H1 (cell line): ENCODE data around the gene HIP1. TPM values are rescaled to one million over a fixed set of nuclear protein-coding genes. Genes with fewer than 3 reads are reported as not detected.
"Not testable (repeated sequence)": the region's sequence is repeated elsewhere in the genome, so short reads cannot be mapped to it uniquely, and the experiment has no call there.

Experiments used
- CTCF ChIA-PET: fragments of 300-600 bp; sonication (Branson Sonifier 250); formaldehyde crosslinking; loops from one replicate; lab custom pipeline; 2021; ENCODE audit not compliant: partially characterized antibody; lab: Charles Lee
- POLR2A ChIA-PET: fragments of 300-600 bp; sonication (Branson Sonifier 250); formaldehyde crosslinking; loops from one replicate; lab custom pipeline; 2021; ENCODE audit warnings: inconsistent platforms; ENCODE audit not compliant: partially characterized antibody; lab: Charles Lee
- DNase-seq, 2 experiments: peaks; one replicate each; pipeline versions ENCODE4 v3.0.0 to v3.0.0-alpha.2; 2010 to 2022; ENCODE audit warnings: low spot score in 2 of 2, low read depth in 1 of 2, mixed read lengths in 1 of 2
- FAIRE-seq: peaks from 2 replicates; lab custom pipeline; 2011; peaks lifted over from hg19 to GRCh38; lab: Jason Lieb, UNC
- H2AFZ ChIP-seq: 2 replicates; pipeline ENCODE4 v1.8.1; 2012; ENCODE audit warnings: low read length, inconsistent platforms
- H2AK5ac ChIP-seq: 2 replicates; pipeline ENCODE4 v1.6.1; 2013; ENCODE audit warnings: low read depth, low read length
- H2BK120ac ChIP-seq: replicated peaks from 2 replicates; pipeline ENCODE3; 2013; ENCODE audit warnings: low read depth, low read length, inconsistent platforms
- H2BK12ac ChIP-seq: 2 replicates; pipeline ENCODE4 v1.6.1; 2013; ENCODE audit warnings: low read depth, low read length
- H2BK15ac ChIP-seq: 2 replicates; pipeline ENCODE4 v1.6.1; 2013; ENCODE audit warnings: low read length
- H2BK20ac ChIP-seq: 2 replicates; pipeline ENCODE4 v1.6.1; 2013; ENCODE audit warnings: low read length
- H2BK5ac ChIP-seq: 2 replicates; pipeline ENCODE4 v1.6.1; 2013; ENCODE audit warnings: low read depth, low read length
- H3K14ac ChIP-seq: 2 replicates; pipeline ENCODE4 v1.6.1; 2013; ENCODE audit warnings: inconsistent platforms; ENCODE audit not compliant: insufficient read length
- H3K18ac ChIP-seq: 2 replicates; pipeline ENCODE4 v1.6.1; 2013; ENCODE audit warnings: low read length; ENCODE audit errors: extremely low read depth
- H3K23ac ChIP-seq: 2 replicates; pipeline ENCODE4 v1.6.1; 2013; ENCODE audit warnings: inconsistent platforms; ENCODE audit not compliant: insufficient read length
- H3K23me2 ChIP-seq: 2 replicates; pipeline ENCODE4 v1.6.1; 2013; ENCODE audit warnings: low read depth, low read length
- H3K27ac ChIP-seq: 2 replicates; pipeline ENCODE4 v1.6.1; 2011; ENCODE audit warnings: low read depth, low read length, inconsistent platforms
- H3K27me3 ChIP-seq, 4 experiments: replicated peaks in 1 of 4; 1 replicate in 1 of 4; 2 replicates in 3 of 4; pipeline versions ENCODE4 v1.6.1 to v1.8.1; 2011 to 2013; ENCODE audit warnings: low read length in 3 of 4, mild to moderate bottlenecking in 3 of 4, inconsistent platforms in 2 of 4, mixed read lengths in 2 of 4, moderate library complexity in 1 of 4; ENCODE audit not compliant: control insufficient read depth in 3 of 4, insufficient read depth in 3 of 4; ENCODE audit errors: extremely low read depth in 1 of 4
- H3K36me3 ChIP-seq, 4 experiments: 2 replicates each; pipeline versions ENCODE4 v1.6.1 to v1.8.1; 2011 to 2013; ENCODE audit warnings: mild to moderate bottlenecking in 4 of 4, low read length in 3 of 4, moderate library complexity in 2 of 4, control low read depth in 1 of 4, inconsistent platforms in 1 of 4; ENCODE audit not compliant: insufficient read depth in 4 of 4, control insufficient read depth in 2 of 4
- H3K4ac ChIP-seq: replicated peaks from 2 replicates; pipeline ENCODE3; 2013; ENCODE audit warnings: low read length, low read depth, mixed read lengths, inconsistent platforms; ENCODE audit not compliant: insufficient read length
- H3K4me1 ChIP-seq, 4 experiments: replicated peaks in 1 of 4; 1 replicate in 1 of 4; 2 replicates in 3 of 4; pipeline versions ENCODE4 v1.6.1 to v1.8.1; 2011 to 2013; ENCODE audit warnings: low read length in 3 of 4, inconsistent platforms in 2 of 4, mixed read lengths in 1 of 4; ENCODE audit not compliant: insufficient read depth in 4 of 4, control insufficient read depth in 3 of 4
- H3K4me2 ChIP-seq, 2 experiments: 2 replicates each; pipeline versions ENCODE4 v1.6.1 to v1.8.1; 2011 to 2013; ENCODE audit warnings: low read depth in 2 of 2, low read length in 2 of 2, control low read depth in 1 of 2, inconsistent platforms in 1 of 2, mild to moderate bottlenecking in 1 of 2; ENCODE audit not compliant: insufficient read depth in 1 of 2
- H3K4me3 ChIP-seq, 4 experiments: fragments of 200-600, 300-600 bp in 1 of 4; sonication (generic), shearing (Covaris generic), sonication (Bioruptor Twin) in 1 of 4; 2 replicates each; pipeline versions ENCODE4 v1.5.1 to v1.8.1; 2011 to 2016; ENCODE audit warnings: low read length in 4 of 4, low read depth in 3 of 4, control low read depth in 2 of 4, inconsistent platforms in 2 of 4, mild to moderate bottlenecking in 2 of 4, mixed read lengths in 1 of 4, moderate library complexity in 1 of 4; ENCODE audit not compliant: insufficient read depth in 2 of 4; ENCODE audit errors: extremely low read depth in 1 of 4
- H3K56ac ChIP-seq: replicated peaks from 2 replicates; pipeline ENCODE3; 2013; ENCODE audit warnings: low read depth, mild to moderate bottlenecking, mixed read lengths, low read length, inconsistent platforms; ENCODE audit not compliant: insufficient read length
- H3K79me1 ChIP-seq: 2 replicates; pipeline ENCODE4 v1.6.1; 2013; ENCODE audit warnings: low read depth, low read length, control low read depth
- H3K79me2 ChIP-seq, 2 experiments: 2 replicates each; pipeline versions ENCODE4 v1.6.1 to v1.8.1; 2012 to 2013; ENCODE audit warnings: low read length in 2 of 2, mild to moderate bottlenecking in 2 of 2, inconsistent platforms in 1 of 2; ENCODE audit not compliant: insufficient read depth in 2 of 2, control insufficient read depth in 1 of 2
- H3K9ac ChIP-seq, 4 experiments: replicated peaks in 1 of 4; 1 replicate in 1 of 4; 2 replicates in 3 of 4; pipeline versions ENCODE4 v1.6.1 to v1.8.1; 2011 to 2013; ENCODE audit warnings: low read depth in 3 of 4, low read length in 3 of 4, control low read depth in 2 of 4, mild to moderate bottlenecking in 2 of 4, moderate library complexity in 2 of 4, inconsistent platforms in 1 of 4; ENCODE audit errors: extremely low read depth in 1 of 4
- H3K9me3 ChIP-seq, 2 experiments: 2 replicates each; pipeline versions ENCODE4 v1.6.1 to v1.8.1; 2012 to 2013; ENCODE audit warnings: mild to moderate bottlenecking in 2 of 2, moderate library complexity in 2 of 2, control low read depth in 1 of 2, inconsistent platforms in 1 of 2, low read depth in 1 of 2, low read length in 1 of 2, mixed read lengths in 1 of 2; ENCODE audit not compliant: insufficient read depth in 2 of 2
- H4K20me1 ChIP-seq, 2 experiments: replicated peaks in 1 of 2; 2 replicates each; pipeline versions ENCODE3 to v1.8.1; 2011 to 2013; ENCODE audit warnings: inconsistent platforms in 2 of 2, low read length in 2 of 2, mild to moderate bottlenecking in 1 of 2; ENCODE audit not compliant: insufficient read depth in 2 of 2, control insufficient read depth in 1 of 2
- H4K5ac ChIP-seq: 2 replicates; pipeline ENCODE4 v1.6.1; 2013; ENCODE audit warnings: low read length, low read depth, mixed read lengths, inconsistent platforms; ENCODE audit not compliant: insufficient read length
- H4K8ac ChIP-seq: 2 replicates; pipeline ENCODE4 v1.8.0; 2013; ENCODE audit warnings: mild to moderate bottlenecking, moderate library complexity, low read length, inconsistent platforms; ENCODE audit not compliant: insufficient read depth; ENCODE audit errors: extremely low read depth
- H4K91ac ChIP-seq: replicated peaks from 2 replicates; pipeline ENCODE3; 2013; ENCODE audit warnings: low read length, mixed read lengths, inconsistent platforms; ENCODE audit not compliant: insufficient read length
- WGBS, 2 experiments: shearing (Covaris generic) in 1 of 2; methylation state at CpG; one replicate each; pipeline versions ENCODE4 v1.1.6 to v1.1.7; 2013 to 2015; ENCODE audit warnings: low lambda C conversion rate in 2 of 2, mixed read lengths in 2 of 2, inconsistent platforms in 1 of 2, low coverage in 1 of 2, missing lambda C conversion rate in 1 of 2; ENCODE audit not compliant: insufficient replicate concordance in 2 of 2, insufficient coverage in 1 of 2, insufficient read length in 1 of 2; ENCODE audit errors: extremely low coverage in 1 of 2, missing lambda C conversion rate in 1 of 2; 5-methylcytosine and 5-hydroxymethylcytosine counted together
- polyA plus RNA-seq, 7 experiments: library from polyadenylated mRNA; depleted of rRNA in 3 of 7; stranded (reverse) in 5 of 7; unstranded in 2 of 7; fragments of >200 nt in 5 of 7; fragments of 200-250 nt in 2 of 7; gene quantifications; 1 replicate in 5 of 7; 2 replicates in 1 of 7; 4 replicates in 1 of 7; pipeline versions ENCODE4 v1.2.1 to v1.2.3, GENCODE V29; 2011 to 2013; ENCODE audit warnings: missing spikeins in 2 of 7, mixed read lengths in 2 of 7
- total RNA-seq: library from RNA; stranded (reverse); fragmentation: NEBNext Ultra II Directional; extraction: Animal tissue kit (Norgen Biotek cat#: 25700); gene quantifications from 2 replicates; pipeline ENCODE4 v1.2.1, GENCODE V29; 2021

HIP1 gene
- total and polyA plus RNA-seq, 2 of the 8 experiments (the other 6 are each of a cell fraction or from before 2014, with no cell fraction given): 51.8 to 108 TPM

DNA sequence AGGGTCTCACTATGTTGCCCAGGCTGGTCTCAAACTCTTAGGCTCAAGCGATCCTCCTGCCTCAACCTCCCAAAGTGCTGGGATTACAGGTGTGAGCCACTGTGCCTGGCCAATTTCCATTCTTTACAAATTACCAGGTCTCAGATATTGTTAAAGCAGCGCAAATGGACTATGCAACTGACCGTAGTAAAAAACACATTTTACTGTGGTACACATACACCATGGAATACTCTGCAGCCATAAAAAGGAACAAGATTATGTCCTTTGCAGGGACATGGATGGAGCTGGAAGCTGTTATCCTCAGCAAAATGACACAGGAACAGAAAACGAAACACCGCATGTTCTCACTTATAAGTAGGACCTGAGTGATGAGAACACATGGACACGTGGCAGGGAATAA, 106.2 kb downstream of the HIP1 start:
- 96% methylated on average over 6 of the region's 6 CpGs; no CpG with 5 or more reads in 1 of the 2 experiments for WGBS, 2 experiments
- H2BK12ac ChIP-seq, H2AK5ac ChIP-seq, H3K27ac ChIP-seq, H4K91ac ChIP-seq, FAIRE-seq, H2AFZ ChIP-seq, H2BK20ac ChIP-seq, H3K4ac ChIP-seq, H3K4me3 ChIP-seq, H3K18ac ChIP-seq, H4K5ac ChIP-seq, DNase-seq, H3K9me3 ChIP-seq, H3K9ac ChIP-seq, H2BK5ac ChIP-seq, CTCF ChIA-PET, H3K4me2 ChIP-seq, H2BK15ac ChIP-seq, H3K14ac ChIP-seq, H3K27me3 ChIP-seq, H3K23me2 ChIP-seq, H3K56ac ChIP-seq, H2BK120ac ChIP-seq, H3K23ac ChIP-seq, H4K8ac ChIP-seq: not testable (repeated sequence)
- H3K4me1 ChIP-seq: peaks cover 3 to 16% (median 6%) of the 10 kb centered on the region in 4 experiments; a peak in 6 of 7 replicates
- POLR2A ChIA-PET: interaction anchor here (0.9 to 11.8 kb wide), 2 partner anchors 11 to 98 kb away, joined by 3 to 122 read pairs; no protein-coding TSS in a partner anchor
- H3K79me2 ChIP-seq: peaks cover 37 to 96% of the 10 kb centered on the region in 2 experiments
- H3K79me1 ChIP-seq: peaks cover 28% of the 10 kb centered on the region
- H4K20me1 ChIP-seq: peaks cover 6 to 18% of the 10 kb centered on the region in 2 experiments
- peaks cover 2 to 41% (median 11%) of the 10 kb centered on the region in 4 experiments; a peak in 5 of 8 replicates for H3K36me3 ChIP-seq
